HepG2 (cell line): ENCODE measurements around the gene MRFAP1L1. TPM values are rescaled to one million over a fixed set of nuclear protein-coding genes. Genes with fewer than 3 reads are reported as not detected.

Source experiments
- ATAC-seq: fragments of 200-7000 bp; cut with Tn5 transposase; 3 replicates; pipeline ENCODE4 v1.9.1; 2020; ENCODE audit warnings: mild to moderate bottlenecking, moderate library complexity
- BruUV-seq: library from RNA; stranded (reverse); fragments of 400-500 nt; replicated peaks from 2 replicates; lab custom pipeline; 2021; lab: Mats Ljungman, UMichigan
- CTCF ChIA-PET: fragments of 300-600 bp; formaldehyde crosslinking; extraction: SDS; loops from one replicate; lab custom pipeline; 2021; ENCODE audit warnings: low total read pairs, inconsistent platforms, low intra/inter-chr PET ratio; lab: Yijun Ruan, JAX
- POLR2A ChIA-PET: fragments of 350-600 bp; sonication (Branson Sonifier 250); formaldehyde crosslinking; loops from one replicate; lab custom pipeline; 2020; ENCODE audit warnings: antibody characterized with exemption, inconsistent platforms; lab: Yijun Ruan, JAX
- DNase-seq: peaks from one replicate; pipeline ENCODE4 v3.0.0-alpha.2; 2015; ENCODE audit warnings: low spot score
- FAIRE-seq: peaks from 3 replicates; lab custom pipeline; 2011; peaks lifted over from hg19 to GRCh38; lab: Jason Lieb, UNC
- H2AFZ ChIP-seq: one replicate; pipeline ENCODE4 v1.6.1; 2011; ENCODE audit warnings: low read length, inconsistent platforms
- H3K27ac ChIP-seq: fragments of 300-600 bp; 3 replicates; pipeline ENCODE4 v1.8.0; 2011; ENCODE audit warnings: mixed run types, mild to moderate bottlenecking, mixed read lengths, low read length, inconsistent platforms; ENCODE audit not compliant: insufficient read depth; ENCODE audit errors: extremely low read length
- H3K27me3 ChIP-seq, 2 experiments: fragments of 200-600 bp in 1 of 2; 2 replicates in 1 of 2; 3 replicates in 1 of 2; pipeline versions ENCODE4 v1.6.0 to v1.8.0; 2011; ENCODE audit warnings: low read length in 2 of 2, mild to moderate bottlenecking in 2 of 2, moderate library complexity in 2 of 2, inconsistent platforms in 1 of 2; ENCODE audit not compliant: insufficient read depth in 2 of 2, control insufficient read depth in 1 of 2
- H3K36me3 ChIP-seq, 2 experiments: fragments of 200-600 bp in 1 of 2; replicated peaks in 1 of 2; 2 replicates in 1 of 2; 3 replicates in 1 of 2; pipeline versions ENCODE4 v1.5.1 to v1.8.0; 2011; ENCODE audit warnings: low read length in 2 of 2, inconsistent platforms in 1 of 2; ENCODE audit not compliant: insufficient read depth in 2 of 2, control insufficient read depth in 1 of 2
- H3K4me1 ChIP-seq: 2 replicates; pipeline ENCODE4 v1.5.1; 2012; ENCODE audit warnings: low read length, inconsistent platforms; ENCODE audit not compliant: insufficient read depth
- H3K4me2 ChIP-seq: 2 replicates; pipeline ENCODE4 v1.6.0; 2011; ENCODE audit warnings: low read depth, low read length, inconsistent platforms
- H3K4me3 ChIP-seq, 3 experiments: fragments of 200-600 bp in 1 of 3; sonication (generic), shearing (Covaris generic) in 1 of 3; replicated peaks in 1 of 3; 2 replicates each; pipeline ENCODE4 v1.5.1; 2011 to 2016; ENCODE audit warnings: low read length in 3 of 3, inconsistent platforms in 2 of 3, low read depth in 2 of 3, mild to moderate bottlenecking in 2 of 3, control low read depth in 1 of 3, mixed read lengths in 1 of 3; ENCODE audit not compliant: insufficient read depth in 1 of 3
- H3K79me2 ChIP-seq: one replicate; pipeline ENCODE4 v1.6.1; 2011; ENCODE audit warnings: low read length, inconsistent platforms; ENCODE audit not compliant: insufficient read depth
- H3K9ac ChIP-seq: 2 replicates; pipeline ENCODE4 v1.6.0; 2011; ENCODE audit warnings: mild to moderate bottlenecking, low read depth, low read length, inconsistent platforms; ENCODE audit not compliant: insufficient read depth
- H3K9me3 ChIP-seq: 2 replicates; pipeline ENCODE4 v1.5.1; 2012; ENCODE audit warnings: mild to moderate bottlenecking, low read length
- H4K20me1 ChIP-seq: 2 replicates; pipeline ENCODE4 v1.6.0; 2011; ENCODE audit warnings: inconsistent platforms, mild to moderate bottlenecking, low read length, moderate library complexity; ENCODE audit not compliant: insufficient read depth
- FOXM1 ChIP-seq: sonication (generic); formaldehyde crosslinking; IDR thresholded peaks from 2 replicates; pipeline ENCODE4 v1.5.0; 2020; ENCODE audit warnings: missing genetic modification reagents
- GFI1 ChIP-seq: sonication (generic); formaldehyde crosslinking; IDR thresholded peaks from 2 replicates; pipeline ENCODE4 v1.5.0; 2020; ENCODE audit warnings: missing genetic modification reagents, mild to moderate bottlenecking, borderline replicate concordance
- KLF9 ChIP-seq: IDR thresholded peaks from 2 replicates; pipeline ENCODE4 v1.6.1; 2016; ENCODE audit warnings: low read depth
- NFE2L2 ChIP-seq: fragments of 150-350 bp; IDR thresholded peaks from 2 replicates; pipeline ENCODE4 v1.6.1; 2014; ENCODE audit warnings: low read length
- SSRP1 ChIP-seq: IDR thresholded peaks from 2 replicates; pipeline ENCODE4 v1.6.1; 2016; ENCODE audit warnings: control low read depth
- STAT5B ChIP-seq: sonication (generic); formaldehyde crosslinking; IDR thresholded peaks from 2 replicates; pipeline ENCODE4 v1.4.0; 2020; ENCODE audit warnings: missing genetic modification reagents
- ZC3H13 ChIP-seq: sonication (generic); formaldehyde crosslinking; IDR thresholded peaks from 2 replicates; pipeline ENCODE4 v1.8.1; 2023; ENCODE audit warnings: mild to moderate bottlenecking, missing genetic modification reagents, moderate library complexity
- ZNF12 ChIP-seq: sonication (generic); formaldehyde crosslinking; IDR thresholded peaks from 2 replicates; pipeline ENCODE4 v1.5.0; 2020; ENCODE audit warnings: missing genetic modification reagents
- ZNF253 ChIP-seq: sonication (generic); formaldehyde crosslinking; IDR thresholded peaks from 2 replicates; pipeline ENCODE4 v1.8.0; 2022; ENCODE audit warnings: mild to moderate bottlenecking, missing genetic modification reagents, borderline replicate concordance
- ZNF446 ChIP-seq: sonication (generic); formaldehyde crosslinking; IDR thresholded peaks from 2 replicates; pipeline ENCODE4 v1.5.0; 2020; ENCODE audit warnings: mild to moderate bottlenecking, missing genetic modification reagents
- ZNF768 ChIP-seq: sonication (generic); formaldehyde crosslinking; IDR thresholded peaks from 2 replicates; pipeline ENCODE4 v1.4.0; 2020; ENCODE audit warnings: missing genetic modification reagents
- ZNF878 ChIP-seq: sonication (generic); formaldehyde crosslinking; IDR thresholded peaks from 2 replicates; pipeline ENCODE4 v1.8.1; 2023; ENCODE audit warnings: mild to moderate bottlenecking, missing genetic modification reagents, moderate library complexity
- WGBS: methylation state at CpG from one replicate; pipeline ENCODE4 v1.1.6; 2017; ENCODE audit warnings: low lambda C conversion rate; 5-methylcytosine and 5-hydroxymethylcytosine counted together
- in situ Hi-C: cut with HindIII; loops from 2 replicates; pipeline ENCODE4 v1.10.0; 2017; ENCODE audit warnings: low pct_unique_long_range_greater_than_20kb; ENCODE audit not compliant: extremely low pct_ligation_motif_present
- intact Hi-C: fragments of 100-400 bp; cut with micrococcal nuclease; formaldehyde crosslinking; loops from one replicate; pipeline ENCODE4 v1.10.0; 2022; ENCODE audit not compliant: unreplicated experiment
- polyA plus RNA-seq, 8 experiments: library from polyadenylated mRNA; depleted of rRNA in 3 of 8; stranded (reverse) in 7 of 8; unstranded in 1 of 8; fragments of >200 nt; fragmentation: Illumina TruSeq in 4 of 8; extraction: Trizol in 4 of 8; gene quantifications; 2 replicates each; pipeline versions ENCODE4 v1.2.1 to v1.2.3, GENCODE V29; 2011 to 2016; ENCODE audit warnings: low read depth in 4 of 8, missing spikeins in 1 of 8, mixed read lengths in 1 of 8; ENCODE audit not compliant: insufficient read depth in 1 of 8
- total RNA-seq, 5 experiments: library from RNA; depleted of rRNA; stranded (reverse); fragments of >200 nt; fragmentation: Illumina TruSeq; extraction: Trizol; gene quantifications; 2 replicates each; pipeline ENCODE4 v1.2.3, GENCODE V29; 2016; ENCODE audit warnings: low read depth in 1 of 5
- TF ChIP-seq, protein P1 (sequence below): sonication (generic); formaldehyde crosslinking; IDR thresholded peaks from 2 replicates; pipeline ENCODE4 v1.4.0; 2020; ENCODE audit warnings: missing genetic modification reagents, mild to moderate bottlenecking, borderline replicate concordance
- TF ChIP-seq, protein P2 (sequence below): sonication (generic); formaldehyde crosslinking; IDR thresholded peaks from 2 replicates; pipeline ENCODE4 v1.4.0; 2020; ENCODE audit warnings: mild to moderate bottlenecking, missing genetic modification reagents
- TF ChIP-seq, protein P3 (sequence below): sonication (generic); formaldehyde crosslinking; conservative IDR thresholded peaks from 2 replicates; pipeline ENCODE4 v1.8.0; 2022; ENCODE audit warnings: missing genetic modification reagents

MRFAP1L1 gene
- total and polyA plus RNA-seq, 2 of the 13 experiments (the other 11 are each of a cell fraction or from before 2014, with no cell fraction given): 44.8 to 76.6 TPM

DNA sequence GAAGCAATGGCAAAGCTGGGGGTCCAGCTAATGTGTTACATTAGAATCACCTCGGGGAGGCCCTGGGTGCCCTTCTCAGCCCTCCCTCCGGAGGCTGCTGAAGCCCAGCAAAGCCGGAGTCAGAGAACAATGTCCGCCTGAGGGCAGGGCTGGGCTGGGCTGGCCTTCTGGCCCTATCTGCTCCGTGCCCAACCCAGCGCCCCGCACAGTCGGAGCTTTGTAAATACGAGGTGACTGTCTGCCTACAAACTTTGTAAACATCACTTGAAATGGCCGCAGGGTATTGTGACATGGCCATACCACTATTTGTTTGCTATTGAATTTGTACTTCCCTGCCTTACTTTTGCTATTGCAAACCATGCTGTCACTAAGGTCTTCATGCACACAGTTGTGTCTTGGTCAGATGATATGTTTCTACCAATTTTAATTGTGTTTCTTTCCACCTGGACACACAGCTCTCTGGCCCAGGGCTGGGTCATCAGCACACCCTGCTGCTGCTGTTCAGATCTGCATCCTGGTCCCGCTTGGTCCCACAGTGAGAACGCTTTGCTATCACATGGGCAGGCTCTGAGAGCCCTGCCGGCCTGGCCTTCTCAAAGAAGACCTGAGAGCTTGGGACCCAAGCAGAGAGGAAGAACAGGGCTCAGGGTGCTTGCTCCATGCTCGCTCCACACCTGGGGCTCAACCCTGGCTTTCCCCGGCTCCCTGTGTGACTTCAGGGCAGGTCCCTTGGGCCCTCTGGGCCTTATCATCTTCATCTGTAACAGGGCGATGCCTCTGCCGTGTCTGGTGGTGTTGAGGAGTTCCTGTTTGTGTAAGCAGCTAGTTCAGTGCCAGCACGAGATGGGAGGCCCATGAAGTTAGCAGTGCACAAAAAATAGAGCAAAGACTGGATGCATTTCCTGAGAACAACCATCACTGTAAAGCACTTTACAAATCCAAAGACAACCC lies 13.7 kb downstream of the MRFAP1L1 start:
- intact Hi-C loops: no loop called here
- H3K9ac ChIP-seq: peak overlapping the region; percentile 91
- no peak overlapping the region for H2AFZ ChIP-seq
- WGBS: 6% methylated on average over 12 of the region's 18 CpGs
- no TSS peak for BruUV-seq
- H3K79me2 ChIP-seq: peaks cover 39% of the 10 kb centered on the region
- H3K4me3 ChIP-seq: peak overlapping the region; percentile 82 to 96 (median 83)
- POLR2A ChIA-PET: interaction anchor here (0.6 to 4.6 kb wide), 16 partner anchors 9 to 373 kb away, joined by 3 to 65 read pairs (median 7); partner anchors contain the start of genes BLOC1S4, GRPEL1, MRFAP1 and MRFAP1L1
- peaks cover 60% of the 10 kb centered on the region for H3K4me1 ChIP-seq
- H3K36me3 ChIP-seq: peaks cover 4 to 12% of the 10 kb centered on the region in 2 experiments; a peak in 2 of 5 replicates
- H4K20me1 ChIP-seq: peaks cover 10% of the 10 kb centered on the region; the same call in 1 of the 2 replicates
- H3K4me2 ChIP-seq: peak overlapping the region; percentile 93
- DNase-seq: peak; percentile 96
- no peaks in the 10 kb centered on the region; a peak in 1 of 5 replicates for H3K27me3 ChIP-seq
- ATAC-seq: peak; percentile 87
- no peaks in the 10 kb centered on the region for H3K9me3 ChIP-seq
- in situ Hi-C loops: no loop called here
- CTCF ChIA-PET: no interaction called here
- peak overlapping the region; percentile 84 for H3K27ac ChIP-seq
- peak; percentile 97 for FAIRE-seq
- peak; percentile 90 for TF ChIP-seq GFI1
- no peak for TF ChIP-seq KLF9
- TF ChIP-seq ZNF446 (CRISPR knock-in tag): no peak
- peak; percentile 71; the same call in 1 of the 2 replicates for TF ChIP-seq ZNF12 (CRISPR knock-in tag)
- no peak for TF ChIP-seq FOXM1
- peak; percentile 68; the same call in 1 of the 2 replicates for TF ChIP-seq ZNF768 (CRISPR knock-in tag)
- TF ChIP-seq, protein P1, sequence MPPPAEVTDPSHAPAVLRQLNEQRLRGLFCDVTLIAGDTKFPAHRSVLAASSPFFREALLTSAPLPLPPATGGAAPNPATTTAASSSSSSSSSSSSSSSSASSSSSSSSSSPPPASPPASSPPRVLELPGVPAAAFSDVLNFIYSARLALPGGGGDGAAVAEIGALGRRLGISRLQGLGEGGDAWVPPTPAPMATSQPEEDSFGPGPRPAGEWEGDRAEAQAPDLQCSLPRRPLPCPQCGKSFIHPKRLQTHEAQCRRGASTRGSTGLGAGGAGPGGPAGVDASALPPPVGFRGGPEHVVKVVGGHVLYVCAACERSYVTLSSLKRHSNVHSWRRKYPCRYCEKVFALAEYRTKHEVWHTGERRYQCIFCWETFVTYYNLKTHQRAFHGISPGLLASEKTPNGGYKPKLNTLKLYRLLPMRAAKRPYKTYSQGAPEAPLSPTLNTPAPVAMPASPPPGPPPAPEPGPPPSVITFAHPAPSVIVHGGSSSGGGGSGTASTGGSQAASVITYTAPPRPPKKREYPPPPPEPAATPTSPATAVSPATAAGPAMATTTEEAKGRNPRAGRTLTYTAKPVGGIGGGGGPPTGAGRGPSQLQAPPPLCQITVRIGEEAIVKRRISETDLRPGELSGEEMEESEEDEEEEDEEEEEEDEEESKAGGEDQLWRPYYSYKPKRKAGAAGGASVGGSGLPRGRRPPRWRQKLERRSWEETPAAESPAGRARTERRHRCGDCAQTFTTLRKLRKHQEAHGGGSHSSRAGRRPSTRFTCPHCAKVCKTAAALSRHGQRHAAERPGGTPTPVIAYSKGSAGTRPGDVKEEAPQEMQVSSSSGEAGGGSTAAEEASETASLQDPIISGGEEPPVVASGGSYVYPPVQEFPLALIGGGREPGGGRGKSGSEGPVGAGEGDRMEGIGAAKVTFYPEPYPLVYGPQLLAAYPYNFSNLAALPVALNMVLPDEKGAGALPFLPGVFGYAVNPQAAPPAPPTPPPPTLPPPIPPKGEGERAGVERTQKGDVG (CRISPR knock-in tag): 0 out of 2 replicates have a peak, but pooled peaks have one; percentile 15
- TF ChIP-seq ZC3H13: no peak
- TF ChIP-seq ZNF878 (CRISPR knock-in tag): no peak; the same call in 1 of the 2 replicates
- no peak; the same call in 1 of the 2 replicates for TF ChIP-seq SSRP1 (CRISPR knock-in tag)
- peak; percentile 41; the same call in 1 of the 2 replicates for TF ChIP-seq STAT5B
- TF ChIP-seq NFE2L2: no peak
- TF ChIP-seq, protein P2, sequence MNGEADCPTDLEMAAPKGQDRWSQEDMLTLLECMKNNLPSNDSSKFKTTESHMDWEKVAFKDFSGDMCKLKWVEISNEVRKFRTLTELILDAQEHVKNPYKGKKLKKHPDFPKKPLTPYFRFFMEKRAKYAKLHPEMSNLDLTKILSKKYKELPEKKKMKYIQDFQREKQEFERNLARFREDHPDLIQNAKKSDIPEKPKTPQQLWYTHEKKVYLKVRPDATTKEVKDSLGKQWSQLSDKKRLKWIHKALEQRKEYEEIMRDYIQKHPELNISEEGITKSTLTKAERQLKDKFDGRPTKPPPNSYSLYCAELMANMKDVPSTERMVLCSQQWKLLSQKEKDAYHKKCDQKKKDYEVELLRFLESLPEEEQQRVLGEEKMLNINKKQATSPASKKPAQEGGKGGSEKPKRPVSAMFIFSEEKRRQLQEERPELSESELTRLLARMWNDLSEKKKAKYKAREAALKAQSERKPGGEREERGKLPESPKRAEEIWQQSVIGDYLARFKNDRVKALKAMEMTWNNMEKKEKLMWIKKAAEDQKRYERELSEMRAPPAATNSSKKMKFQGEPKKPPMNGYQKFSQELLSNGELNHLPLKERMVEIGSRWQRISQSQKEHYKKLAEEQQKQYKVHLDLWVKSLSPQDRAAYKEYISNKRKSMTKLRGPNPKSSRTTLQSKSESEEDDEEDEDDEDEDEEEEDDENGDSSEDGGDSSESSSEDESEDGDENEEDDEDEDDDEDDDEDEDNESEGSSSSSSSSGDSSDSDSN (CRISPR knock-in tag): peak; percentile 85
- TF ChIP-seq, protein P3, sequence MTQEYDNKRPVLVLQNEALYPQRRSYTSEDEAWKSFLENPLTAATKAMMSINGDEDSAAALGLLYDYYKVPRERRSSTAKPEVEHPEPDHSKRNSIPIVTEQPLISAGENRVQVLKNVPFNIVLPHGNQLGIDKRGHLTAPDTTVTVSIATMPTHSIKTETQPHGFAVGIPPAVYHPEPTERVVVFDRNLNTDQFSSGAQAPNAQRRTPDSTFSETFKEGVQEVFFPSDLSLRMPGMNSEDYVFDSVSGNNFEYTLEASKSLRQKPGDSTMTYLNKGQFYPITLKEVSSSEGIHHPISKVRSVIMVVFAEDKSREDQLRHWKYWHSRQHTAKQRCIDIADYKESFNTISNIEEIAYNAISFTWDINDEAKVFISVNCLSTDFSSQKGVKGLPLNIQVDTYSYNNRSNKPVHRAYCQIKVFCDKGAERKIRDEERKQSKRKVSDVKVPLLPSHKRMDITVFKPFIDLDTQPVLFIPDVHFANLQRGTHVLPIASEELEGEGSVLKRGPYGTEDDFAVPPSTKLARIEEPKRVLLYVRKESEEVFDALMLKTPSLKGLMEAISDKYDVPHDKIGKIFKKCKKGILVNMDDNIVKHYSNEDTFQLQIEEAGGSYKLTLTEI (CRISPR knock-in tag): no peak
- no peak for TF ChIP-seq ZNF253
